Thyroid gland (tissue), 4 donors: ENCODE measurements around the gene C8A.

ENCODE experiments used
- POLR2A ChIP-seq, 2 donors: fragments of 450-650 bp; IDR thresholded peaks; one replicate each; pipeline ENCODE4 v1.6.1; 2017; ENCODE audit warnings: antibody characterized with exemption in 2 of 2, mild to moderate bottlenecking in 2 of 2, moderate library complexity in 1 of 2
- TF ChIP-seq, protein P1 (sequence below), 6 experiments: fragments of 200-600 bp in 3 of 6; fragments of 450-650 bp in 3 of 6; sonication (generic) in 3 of 6; IDR thresholded peaks; one replicate each; pipeline ENCODE4 v1.5.1; 2016 to 2019; ENCODE audit warnings: antibody characterized with exemption in 6 of 6, mild to moderate bottlenecking in 2 of 6, inconsistent platforms in 1 of 6, moderate library complexity in 1 of 6

DNA sequence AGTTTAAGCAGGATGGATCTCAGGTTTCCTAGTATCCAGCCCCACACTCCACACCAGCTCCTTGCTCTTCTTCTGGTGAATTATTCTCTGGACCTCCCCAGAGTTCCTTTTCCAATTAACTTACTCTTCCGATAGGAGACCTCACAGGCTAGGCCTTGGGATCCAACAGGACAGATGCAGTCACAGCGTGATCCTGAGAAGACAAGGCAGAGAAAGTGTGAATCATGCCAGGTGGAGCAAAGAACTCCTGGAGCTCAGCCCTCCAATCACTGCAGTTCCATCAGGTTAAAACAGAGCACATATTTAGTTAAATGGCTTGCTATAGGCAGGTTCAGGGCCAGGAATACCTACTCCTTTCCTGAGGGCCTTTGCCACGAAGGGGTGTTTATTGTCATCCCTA, 77.1 kb downstream of the C8A start:
- TF ChIP-seq POLR2A (IDR thresholded peaks at IDR 0.05), result no peak
- TF ChIP-seq, protein P1, sequence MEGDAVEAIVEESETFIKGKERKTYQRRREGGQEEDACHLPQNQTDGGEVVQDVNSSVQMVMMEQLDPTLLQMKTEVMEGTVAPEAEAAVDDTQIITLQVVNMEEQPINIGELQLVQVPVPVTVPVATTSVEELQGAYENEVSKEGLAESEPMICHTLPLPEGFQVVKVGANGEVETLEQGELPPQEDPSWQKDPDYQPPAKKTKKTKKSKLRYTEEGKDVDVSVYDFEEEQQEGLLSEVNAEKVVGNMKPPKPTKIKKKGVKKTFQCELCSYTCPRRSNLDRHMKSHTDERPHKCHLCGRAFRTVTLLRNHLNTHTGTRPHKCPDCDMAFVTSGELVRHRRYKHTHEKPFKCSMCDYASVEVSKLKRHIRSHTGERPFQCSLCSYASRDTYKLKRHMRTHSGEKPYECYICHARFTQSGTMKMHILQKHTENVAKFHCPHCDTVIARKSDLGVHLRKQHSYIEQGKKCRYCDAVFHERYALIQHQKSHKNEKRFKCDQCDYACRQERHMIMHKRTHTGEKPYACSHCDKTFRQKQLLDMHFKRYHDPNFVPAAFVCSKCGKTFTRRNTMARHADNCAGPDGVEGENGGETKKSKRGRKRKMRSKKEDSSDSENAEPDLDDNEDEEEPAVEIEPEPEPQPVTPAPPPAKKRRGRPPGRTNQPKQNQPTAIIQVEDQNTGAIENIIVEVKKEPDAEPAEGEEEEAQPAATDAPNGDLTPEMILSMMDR (IDR thresholded peaks at IDR 0.05), result no peak
